Spleen (tissue), 11 donors: ENCODE results near the gene VWA1. TPM values are rescaled to one million over a fixed set of nuclear protein-coding genes. Genes with fewer than 3 reads are reported as not detected.
A peak's percentile ranks its signal among the peaks of the same experiment; 100 is the strongest.

Experiments used
- DNase-seq: peaks from one replicate; pipeline ENCODE4 v3.0.0-alpha.2; 2020
- H3K27ac ChIP-seq, 8 donors: fragments of 200-600 bp; sonication (generic) in 7 of 8; 1 replicate in 4 of 8; 2 replicates in 4 of 8; pipeline versions ENCODE4 v1.5.0 to v1.8.0; 2016 to 2021; ENCODE audit warnings: inconsistent platforms in 4 of 8, mild to moderate bottlenecking in 4 of 8, moderate library complexity in 1 of 8
- H3K27me3 ChIP-seq, 7 donors: fragments of 200-600 bp; sonication (generic) in 6 of 7; replicated peaks in 1 of 7; 1 replicate in 4 of 7; 2 replicates in 3 of 7; pipeline versions ENCODE4 v1.5.0 to v1.8.0; 2016 to 2021; ENCODE audit warnings: inconsistent platforms in 3 of 7, mild to moderate bottlenecking in 1 of 7
- H3K36me3 ChIP-seq, 6 donors: fragments of 200-600 bp; sonication (generic) in 5 of 6; 1 replicate in 4 of 6; 2 replicates in 2 of 6; pipeline versions ENCODE4 v1.5.0 to v1.8.0; 2016 to 2021; ENCODE audit warnings: inconsistent platforms in 2 of 6
- H3K4me1 ChIP-seq, 6 donors: fragments of 200-600 bp; sonication (generic) in 5 of 6; 1 replicate in 3 of 6; 2 replicates in 3 of 6; pipeline versions ENCODE4 v1.5.0 to v1.8.0; 2016 to 2021; ENCODE audit warnings: inconsistent platforms in 3 of 6
- H3K4me3 ChIP-seq, 8 donors: fragments of 200-600 bp; sonication (generic) in 7 of 8; 1 replicate in 4 of 8; 2 replicates in 4 of 8; pipeline versions ENCODE4 v1.5.0 to v1.8.0; 2016 to 2021; ENCODE audit warnings: inconsistent platforms in 4 of 8, mild to moderate bottlenecking in 4 of 8, moderate library complexity in 2 of 8
- H3K9me3 ChIP-seq, 8 donors: fragments of 200-600 bp; sonication (generic) in 7 of 8; 1 replicate in 4 of 8; 2 replicates in 4 of 8; pipeline versions ENCODE4 v1.5.0 to v1.8.0; 2016 to 2021; ENCODE audit warnings: inconsistent platforms in 4 of 8
- CTCF ChIP-seq, 11 experiments: fragments of 200-600 bp in 7 of 11; fragments of 450-650 bp in 4 of 11; sonication (generic) in 4 of 11; IDR thresholded peaks in 8 of 11; conservative IDR thresholded peaks in 3 of 11; 1 replicate in 7 of 11; 2 replicates in 4 of 11; pipeline versions ENCODE4 v1.4.0 to v1.8.0; 2016 to 2021; ENCODE audit warnings: antibody characterized with exemption in 11 of 11, inconsistent platforms in 4 of 11, mild to moderate bottlenecking in 1 of 11
- POLR2A ChIP-seq, 3 donors: fragments of 450-650 bp; IDR thresholded peaks; one replicate each; pipeline ENCODE4 v1.5.1; 2017; ENCODE audit warnings: antibody characterized with exemption in 3 of 3, mild to moderate bottlenecking in 1 of 3
- POLR2AphosphoS5 ChIP-seq, 3 donors: sonication (generic); formaldehyde crosslinking; IDR thresholded peaks; one replicate each; pipeline ENCODE4 v1.5.1; 2017; ENCODE audit warnings: antibody characterized with exemption in 3 of 3
- WGBS, 5 donors: extraction: QIAGEN DNeasy Blood & Tissue Kit in 3 of 5; methylation state at CpG; one replicate each; pipeline versions ENCODE4 v1.1.5 to v1.1.7; 2013 to 2018; 5-methylcytosine and 5-hydroxymethylcytosine counted together
- intact Hi-C: fragments of 100-400 bp; cut with DNase I; formaldehyde crosslinking; loops from one replicate; pipeline ENCODE4 v1.15.0; 2023; ENCODE audit warnings: low total_unique reads
- polyA plus RNA-seq, 3 donors: library from polyadenylated mRNA; stranded (reverse); fragments of 200-250 nt; gene quantifications; one replicate each; pipeline ENCODE4 v1.2.1, GENCODE V29; 2013
- total RNA-seq, 7 donors: library from RNA; depleted of rRNA in 3 of 7; stranded (reverse); fragments of >200 nt in 3 of 7; fragmentation: NEBNext Ultra II Directional in 4 of 7; extraction: Animal tissue kit (Norgen Biotek cat#: 25700) in 4 of 7; gene quantifications; one replicate each; pipeline versions ENCODE4 v1.1.0 to v1.2.1, GENCODE V29; 2016 to 2021
- donor health status: healthy with polysubstance abuse.
- donor health status: DM: no; HTN: no; CAD: no; lungs with moderate emphysema.
- donor health status: DM: no; HTN: no; CAD: no.
- donor health status: Bipolar disorder and iron deficiency.
- donor health status: healthy.
- donor health status: DM: no; HTN: no; CAD: no.
- donor health status: DM: yes; HTN: yes; CAD: no.

VWA1 gene
- total and polyA plus RNA-seq, 10 donors: 3.9 to 18.0 (median 12.4) TPM

GRCh38 chr1:1434131-1434823, 1.2 kb upstream of the VWA1 start:
- peaks cover 0 to 99% (median 46%) of the 10 kb centered on the region in 7 donors for H3K27me3 ChIP-seq
- TF ChIP-seq POLR2AphosphoS5 (IDR thresholded peaks at IDR 0.05) (no peak), POLR2A (IDR thresholded peaks at IDR 0.05) (no peak), CTCF (IDR thresholded peaks at IDR 0.05 in 8 of 11, conservative IDR thresholded peaks at IDR 0.05 in 3 of 11) (no peak)
- no peaks in the 10 kb centered on the region for H3K9me3 ChIP-seq
- DNase-seq: peak; percentile 74
- WGBS, 5 donors: 0 to 6% (median 5%) methylated on average over 13 to 32 of the region's 32 CpGs
- peak overlapping the region in 7 of 8 donors; percentile 17 to 82 (median 74) for H3K27ac ChIP-seq
- peaks cover 38 to 89% (median 69%) of the 10 kb centered on the region in 6 donors for H3K4me1 ChIP-seq
- intact Hi-C loops: no loop called here
- no peaks in the 10 kb centered on the region for H3K36me3 ChIP-seq
- peak overlapping the region in 2 of 8 donors; percentile 1 to 71 for H3K4me3 ChIP-seq

GRCh38 chr1:1434824-1435105, 725 bp upstream of the VWA1 start:
- peaks cover 38 to 84% (median 64%) of the 10 kb centered on the region in 6 donors for H3K4me1 ChIP-seq
- TF ChIP-seq POLR2AphosphoS5 (IDR thresholded peaks at IDR 0.05): no peak
- TF ChIP-seq POLR2A (IDR thresholded peaks at IDR 0.05): no peak
- no peak for TF ChIP-seq CTCF (IDR thresholded peaks at IDR 0.05 in 8 of 11, conservative IDR thresholded peaks at IDR 0.05 in 3 of 11)

GRCh38 chr1:1435911-1436629, 580 bp downstream of the VWA1 start:
- intact Hi-C loops: no loop called here
- WGBS, 5 donors: 19 to 34% (median 21%) methylated on average over 7 to 40 of the region's 40 CpGs
- Histone ChIP-seq H3K36me3 (no peaks in the 10 kb centered on the region), H3K27me3 (peaks cover 0 to 97% (median 46%) of the 10 kb centered on the region in 7 donors), H3K4me3 (peak overlapping the region; percentile 23 to 71 (median 38)), H3K9me3 (no peaks in the 10 kb centered on the region), H3K4me1 (peaks cover 42 to 78% (median 60%) of the 10 kb centered on the region in 6 donors), H3K27ac (peak overlapping the region in 1 of 8 donors; percentile 82)
- peak; percentile 65 for DNase-seq
- TF ChIP-seq CTCF (IDR thresholded peaks at IDR 0.05 in 8 of 11, conservative IDR thresholded peaks at IDR 0.05 in 3 of 11) (no peak), POLR2A (IDR thresholded peaks at IDR 0.05) (no peak), POLR2AphosphoS5 (IDR thresholded peaks at IDR 0.05) (no peak)

More at GRCh38 chr1:1434824-1435105, 725 bp upstream of the VWA1 start:
- intact Hi-C loops: no loop called here
- Histone ChIP-seq H3K4me3 (peak overlapping the region in 2 of 8 donors; percentile 37 to 71), H3K36me3 (no peaks in the 10 kb centered on the region), H3K27me3 (peaks cover 0 to 96% (median 46%) of the 10 kb centered on the region in 7 donors), H3K27ac (peak overlapping the region in 6 of 8 donors; percentile 17 to 82 (median 74)), H3K9me3 (no peaks in the 10 kb centered on the region)
- WGBS, 5 donors: 54 to 80% (median 62%) methylated on average over 2 to 4 of the region's 4 CpGs
- no peak for DNase-seq

- Histone ChIP-seq H3K4me1 (peaks cover 42 to 77% (median 61%) of the 10 kb centered on the region in 6 donors), H3K27me3 (peaks cover 0 to 94% (median 46%) of the 10 kb centered on the region in 7 donors), H3K36me3 (no peaks in the 10 kb centered on the region), H3K27ac (no peak overlapping the region), H3K9me3 (no peaks in the 10 kb centered on the region), H3K4me3 (peak overlapping the region in 3 of 8 donors; percentile 37 to 71 (median 42))
- intact Hi-C loops: no loop called here
- TF ChIP-seq POLR2AphosphoS5 (IDR thresholded peaks at IDR 0.05) (no peak), POLR2A (IDR thresholded peaks at IDR 0.05) (no peak), CTCF (IDR thresholded peaks at IDR 0.05 in 8 of 11, conservative IDR thresholded peaks at IDR 0.05 in 3 of 11) (no peak)
- no peak for DNase-seq
- WGBS, 5 donors: 89 to 96% (median 92%) methylated on average over 7 of the region's 7 CpGs
Measured at GRCh38 chr1:1436630-1437032, 1.1 kb downstream of the VWA1 start.
